ENCODE data around the gene ITIH6.
"Not testable (repeated sequence)": the region's sequence is repeated elsewhere in the genome, so short reads cannot be mapped to it uniquely, and the experiment has no call there.

Gene ITIH6

DNA sequence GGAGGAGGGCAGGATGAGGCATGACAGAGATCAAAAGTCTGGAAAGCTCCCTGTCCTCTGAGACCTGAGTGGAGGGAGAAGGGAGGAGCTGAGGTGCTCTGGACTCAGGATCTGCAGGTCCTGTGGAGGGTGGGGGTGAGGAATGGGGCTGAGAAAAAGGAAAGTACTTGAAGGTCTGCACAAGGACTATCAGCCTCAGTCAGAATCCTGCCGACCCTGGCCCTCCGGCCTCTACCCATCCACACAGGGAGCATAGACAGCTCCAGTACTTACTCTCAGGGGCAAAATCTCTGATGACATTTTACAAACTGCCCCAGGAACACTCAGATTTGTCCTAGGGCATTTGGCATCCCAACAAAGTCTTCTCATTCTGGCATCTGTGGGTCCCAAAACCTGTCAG is 991 bp upstream of the ITIH6 start:
- DNase-seq (ENCODE audit: low spot score) = no peak

DNA sequence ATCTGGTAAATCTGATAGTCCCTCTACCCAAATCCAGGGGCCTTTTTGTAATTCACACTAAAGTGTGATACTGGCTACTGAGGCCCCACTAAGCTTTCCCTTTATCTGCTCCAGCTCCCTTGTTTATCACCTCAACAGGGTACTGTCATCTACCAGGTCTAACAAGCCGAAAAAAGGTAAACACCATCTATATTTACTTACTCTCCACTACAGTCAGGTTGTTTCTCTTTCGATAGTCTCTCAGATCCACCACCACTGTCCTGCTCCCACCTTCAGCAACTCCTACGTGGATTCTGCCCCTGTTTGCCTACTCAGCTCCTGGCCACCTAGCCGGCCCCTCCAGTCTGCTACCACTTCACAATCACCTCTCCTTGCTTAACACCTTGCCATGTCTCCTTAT is 3.3 kb downstream of the ITIH6 start:
- DNase-seq (ENCODE audit: low spot score) = no peak

DNA sequence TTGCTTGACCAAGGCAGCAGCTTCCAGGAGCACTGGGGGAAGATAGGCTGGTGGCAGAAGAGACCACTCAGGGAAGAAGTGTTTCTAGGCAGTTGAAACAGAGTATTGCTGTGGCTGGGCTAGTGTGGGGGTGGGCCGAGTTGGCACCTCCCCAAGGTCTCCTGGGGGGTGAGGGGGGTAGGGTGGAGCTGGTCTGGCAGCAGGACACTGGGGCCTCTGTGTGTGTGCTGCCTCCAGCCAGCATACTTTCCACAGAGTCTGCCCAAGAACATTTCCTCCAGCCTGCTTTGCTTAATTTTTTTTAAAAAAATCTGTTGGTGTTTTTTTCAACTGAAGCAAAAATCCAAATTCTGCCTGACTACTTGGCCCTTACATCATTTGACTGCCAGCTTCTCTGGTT is 4.0 kb downstream of the ITIH6 start:
- no peak for DNase-seq (ENCODE audit: low spot score)

DNA sequence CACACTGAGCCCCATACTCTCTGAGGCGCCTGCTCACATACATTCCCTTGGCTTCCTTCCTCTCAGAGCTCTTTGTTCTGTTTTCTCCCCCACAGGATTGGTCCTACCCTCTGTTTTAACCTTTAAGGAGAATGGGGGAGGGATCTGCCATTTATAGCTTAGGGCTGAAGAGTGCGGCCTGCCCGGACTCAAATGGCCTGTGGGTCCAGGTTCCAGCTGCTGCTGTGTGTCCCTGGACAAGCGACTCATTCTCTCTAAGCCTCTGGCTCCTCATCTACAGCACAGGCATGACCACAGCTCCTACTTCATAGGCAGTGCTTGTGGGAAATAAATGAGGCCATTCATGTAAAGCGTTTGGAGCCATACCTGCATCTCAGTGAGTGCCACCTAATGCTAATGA is 8.7 kb downstream of the ITIH6 start:
- DNase-seq (ENCODE audit: low spot score) = not testable (repeated sequence)

DNA sequence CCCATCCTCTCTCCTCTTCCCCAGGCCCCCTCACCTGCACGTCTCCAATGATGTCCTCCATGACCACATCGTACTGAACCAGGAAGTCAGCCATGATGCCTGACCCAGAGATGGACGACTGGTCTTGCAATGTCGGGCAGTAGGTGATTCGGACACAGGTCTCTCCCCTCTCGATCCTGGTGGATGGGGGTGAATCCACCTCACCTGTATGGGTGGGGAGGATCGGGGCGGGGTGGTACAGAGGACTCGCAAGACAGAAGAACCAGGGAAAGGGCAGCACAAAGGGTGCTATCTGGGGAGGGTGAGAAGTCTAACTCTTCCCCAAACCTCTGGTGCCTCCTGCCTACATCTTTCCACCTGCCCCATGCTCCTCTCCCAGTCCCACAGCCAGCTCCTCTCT is 9.6 kb downstream of the ITIH6 start:
- no peak for DNase-seq (ENCODE audit: low spot score)

DNA sequence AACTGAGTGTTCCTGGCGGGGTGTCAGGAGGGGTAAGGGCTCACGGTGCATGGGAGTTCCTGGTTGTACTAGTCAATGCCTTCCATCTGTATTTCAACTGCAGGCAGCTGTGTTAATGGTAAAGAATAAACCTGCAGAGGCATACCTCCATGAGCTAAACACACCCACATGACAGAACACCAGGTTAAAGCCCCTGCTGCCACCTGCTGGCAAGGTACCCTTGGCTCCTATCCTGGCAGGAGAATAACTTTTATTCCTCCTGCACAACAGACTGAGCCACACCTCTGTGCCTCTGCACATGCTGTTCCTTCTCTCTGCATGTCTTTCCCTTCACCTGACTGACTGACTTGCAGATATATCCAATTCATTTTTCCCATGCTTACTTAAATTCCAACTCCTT is 11.1 kb downstream of the ITIH6 start:
- peak; percentile 9 for DNase-seq (ENCODE audit: low spot score)

DNA sequence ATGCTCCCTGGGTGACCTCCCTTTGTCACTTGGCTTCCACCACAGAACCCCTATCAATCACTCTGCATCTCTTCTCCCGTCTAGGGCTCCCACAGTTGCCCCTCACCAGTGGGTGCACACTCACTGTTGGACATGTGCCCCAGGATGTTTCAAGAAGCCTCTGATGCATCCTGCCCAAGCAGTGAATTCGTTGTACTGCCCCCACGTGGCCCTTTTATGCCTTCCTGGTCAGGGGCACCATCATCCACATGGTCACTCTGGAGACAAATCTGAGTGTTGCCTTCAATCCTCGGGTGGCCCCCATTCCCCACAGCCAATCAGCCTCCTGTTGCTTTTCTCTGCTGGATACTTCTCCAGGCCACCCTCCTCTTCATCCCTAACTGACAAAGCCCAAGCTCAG is 12.2 kb downstream of the ITIH6 start:
- DNase-seq (ENCODE audit: low spot score) = peak; percentile 2

DNA sequence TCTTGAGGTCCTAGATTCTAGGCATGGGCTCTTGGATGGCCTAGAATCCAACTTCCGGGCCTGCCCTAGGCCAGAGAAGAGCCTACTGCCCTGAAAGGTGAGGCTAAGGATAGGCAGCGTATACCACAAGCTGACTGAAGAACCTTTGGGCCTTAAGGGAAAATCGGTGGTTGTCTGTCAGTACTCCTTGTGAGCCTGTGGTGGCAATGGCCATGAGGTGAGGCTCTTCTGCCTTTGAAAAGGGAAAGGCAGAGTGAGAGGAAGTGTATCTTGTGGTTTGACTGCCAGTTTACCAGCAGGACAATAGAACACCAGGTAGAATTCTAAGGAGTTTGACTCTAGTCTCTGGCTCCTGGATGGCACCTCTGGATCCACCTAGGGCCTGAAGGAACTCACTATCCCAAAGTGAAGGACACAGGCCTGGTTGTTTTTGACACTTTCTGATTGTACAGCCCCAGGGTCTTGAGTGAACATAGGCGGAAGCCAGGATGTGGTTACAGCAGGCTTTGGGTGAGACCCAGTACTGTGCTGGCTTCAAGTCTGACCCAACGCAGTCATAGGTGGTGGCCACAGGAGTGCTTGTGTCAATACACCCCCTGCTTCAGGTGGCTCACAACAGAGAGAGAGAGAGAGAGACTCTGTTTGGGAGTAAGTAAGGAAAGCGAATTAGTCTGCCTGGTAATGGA is 20.9 kb downstream of the ITIH6 start:
- DNase-seq (ENCODE audit: low spot score) = no peak

DNA sequence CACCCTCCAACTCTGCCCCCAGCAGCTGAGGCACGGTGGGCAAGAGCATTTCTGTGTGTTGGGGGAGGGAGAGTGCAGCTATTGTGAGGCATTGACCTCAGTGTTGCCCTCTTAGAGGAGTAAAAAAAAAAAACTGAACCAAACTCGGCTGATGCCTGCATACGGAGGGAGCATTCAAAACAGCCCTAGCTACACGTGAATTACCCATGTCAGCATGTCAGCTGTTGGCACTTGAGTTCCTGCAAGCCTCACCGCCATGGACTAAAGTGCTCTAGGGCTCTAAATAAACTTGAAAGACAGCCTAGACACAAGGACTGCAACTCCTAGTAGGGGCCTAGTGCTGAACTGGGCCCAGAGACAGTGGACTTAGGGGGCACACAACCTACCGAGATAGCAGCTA is 22.0 kb downstream of the ITIH6 start:
- no peak for DNase-seq (ENCODE audit: low spot score)

DNA sequence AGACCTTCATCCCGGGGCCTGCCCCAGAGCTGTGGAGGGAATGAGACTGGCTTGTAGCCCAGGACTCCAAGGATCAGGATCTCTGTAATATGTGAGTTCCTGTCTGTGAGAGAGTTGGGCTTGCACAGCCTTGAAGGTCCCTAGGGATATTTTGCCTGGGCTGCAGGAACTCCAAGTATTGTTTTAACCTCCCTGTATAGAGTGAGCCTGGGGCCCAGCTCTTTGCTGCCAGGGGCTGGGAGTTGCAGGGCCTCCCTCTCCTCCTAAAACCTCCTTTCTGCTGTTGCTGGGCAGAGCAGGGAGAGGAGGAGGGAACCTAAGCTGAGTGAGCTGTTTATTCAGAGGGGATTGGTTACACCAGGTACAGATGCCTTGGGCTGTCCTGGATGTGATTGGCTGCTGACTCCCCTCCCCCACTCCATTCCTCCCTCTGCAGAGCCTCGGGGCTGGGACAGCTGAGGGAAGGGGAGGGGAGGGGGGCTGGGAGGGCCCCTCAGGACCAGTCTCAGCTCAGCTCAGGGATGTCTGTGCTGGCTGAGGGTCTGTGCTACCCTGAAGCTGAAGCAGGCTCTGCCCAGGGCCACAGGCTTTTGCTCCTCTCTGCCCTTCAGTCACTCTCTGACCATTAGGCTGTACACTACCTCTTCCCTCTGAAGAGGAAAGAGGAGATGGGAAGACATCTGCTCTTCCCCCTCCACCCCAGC is 23.5 kb downstream of the ITIH6 start:
- DNase-seq (ENCODE audit: low spot score) = not testable (repeated sequence)

DNA sequence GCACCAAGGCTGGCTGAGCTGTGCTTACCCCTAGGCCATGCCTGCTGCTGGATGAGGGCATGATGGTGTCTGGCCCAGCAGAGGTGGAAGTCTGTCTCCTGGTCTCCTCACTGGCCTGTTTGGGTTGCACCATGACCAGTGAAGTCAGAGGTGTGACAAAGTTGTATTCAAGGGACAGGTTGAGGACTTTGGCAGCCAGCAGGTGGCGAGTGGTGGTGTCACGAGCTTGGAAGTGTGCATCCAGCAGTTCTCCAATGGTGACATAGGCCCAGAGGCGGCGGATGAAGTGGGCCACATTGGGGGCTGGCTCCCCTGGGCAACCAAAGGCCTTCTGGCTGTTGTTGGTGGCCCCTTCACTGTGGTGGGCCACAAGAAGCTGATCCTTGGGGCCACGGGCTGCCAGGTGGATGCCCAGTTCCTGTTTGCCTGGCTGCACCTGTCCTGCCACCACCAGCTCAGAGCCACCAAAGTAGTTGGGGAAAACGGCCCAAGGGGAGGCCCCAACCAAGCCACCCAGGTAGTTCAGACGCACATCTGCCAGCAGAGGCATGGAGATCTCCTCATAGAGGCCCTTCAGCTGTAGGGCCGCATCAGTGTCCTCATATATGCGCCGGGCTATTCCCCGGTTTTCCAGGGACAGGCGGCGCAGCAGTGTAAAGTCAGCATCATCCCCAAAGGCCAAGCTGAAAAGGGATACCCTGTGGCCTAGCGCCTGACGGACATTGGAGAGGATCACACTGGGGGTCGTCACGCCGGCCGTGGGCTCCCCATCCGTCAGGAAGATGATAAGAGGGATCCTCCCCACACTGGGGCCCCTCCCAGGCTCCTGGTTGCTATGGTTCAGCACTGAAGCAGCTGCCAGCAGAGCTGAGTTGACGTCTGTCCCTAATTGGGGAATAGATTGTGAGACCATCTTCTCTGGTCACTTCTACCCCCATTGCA is 39.7 kb downstream of the ITIH6 start:
- peak; percentile 6 for DNase-seq (ENCODE audit: low spot score)

DNA sequence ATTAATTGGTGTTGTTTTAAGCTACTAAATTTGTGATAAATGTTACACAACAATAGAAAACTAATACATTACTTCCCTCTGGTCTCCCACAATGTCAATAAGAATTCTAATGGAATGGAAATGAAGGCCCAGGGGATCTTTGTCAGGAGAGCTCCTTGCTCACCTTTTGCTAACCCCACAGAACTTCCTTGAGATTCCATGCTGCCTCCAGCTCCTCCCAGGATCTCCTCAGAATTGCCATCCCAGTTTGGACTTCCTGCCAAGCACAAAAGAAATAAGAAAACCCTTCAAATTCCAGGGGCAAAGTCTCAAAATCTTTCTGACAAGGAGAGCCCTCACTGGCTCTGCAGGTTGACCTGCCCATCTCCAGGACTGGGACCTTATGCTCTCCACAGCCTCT is 43.2 kb downstream of the ITIH6 start:
- DNase-seq (ENCODE audit: low spot score) = no peak

DNA sequence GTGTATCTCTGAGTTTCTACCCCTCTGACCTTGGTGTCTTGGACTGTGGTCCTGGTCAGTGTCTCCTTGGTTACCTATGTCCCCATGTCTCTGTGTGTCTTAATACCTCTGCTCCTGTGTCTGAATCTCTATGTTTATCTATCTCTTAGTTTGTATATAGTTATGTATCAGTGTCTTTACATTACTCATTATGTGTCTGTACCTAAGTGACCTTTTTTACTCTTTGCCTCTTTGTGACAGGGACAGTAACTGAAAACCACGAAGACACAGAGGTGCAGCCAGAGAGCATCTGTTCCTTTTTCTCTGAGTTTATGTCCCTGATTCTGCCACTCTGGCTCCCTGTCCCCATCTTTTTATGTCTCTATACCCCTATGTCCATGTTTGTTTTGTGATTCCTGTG is 49.4 kb downstream of the ITIH6 start:
- DNase-seq (ENCODE audit: low spot score) = no peak

DNA sequence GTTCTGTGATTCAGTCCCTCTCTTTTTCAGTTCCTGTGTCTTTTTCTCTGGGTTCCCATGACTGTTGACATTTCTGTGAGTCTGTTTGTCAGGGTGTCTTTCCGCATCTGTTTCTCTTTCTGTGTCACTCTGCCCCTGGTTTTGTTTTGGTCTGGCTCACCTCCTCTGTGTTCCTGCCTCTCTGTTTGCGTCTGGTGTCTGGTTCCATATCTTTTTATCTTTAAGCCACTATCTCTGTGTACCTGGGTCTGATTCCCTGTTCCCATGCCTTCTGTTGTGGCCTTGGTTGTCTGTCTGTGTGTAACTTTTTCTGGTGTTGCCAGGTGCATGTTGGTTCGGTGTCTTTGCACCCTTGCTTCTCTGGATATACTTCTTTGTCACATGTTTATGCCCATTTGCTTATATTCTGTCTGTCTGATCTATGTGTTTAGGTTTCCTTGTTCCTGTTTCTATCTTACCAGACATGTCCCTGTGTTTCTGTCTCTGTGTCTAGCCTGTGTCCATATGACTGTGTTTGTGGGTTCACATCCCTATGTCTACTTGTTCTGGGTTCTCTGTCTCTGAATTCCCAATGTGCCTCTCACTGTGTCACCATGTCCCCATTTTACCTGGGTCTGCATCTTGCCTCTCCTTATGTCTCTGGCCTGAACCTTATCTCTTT is 50.2 kb downstream of the ITIH6 start:
- DNase-seq (ENCODE audit: low spot score) = no peak

DNA sequence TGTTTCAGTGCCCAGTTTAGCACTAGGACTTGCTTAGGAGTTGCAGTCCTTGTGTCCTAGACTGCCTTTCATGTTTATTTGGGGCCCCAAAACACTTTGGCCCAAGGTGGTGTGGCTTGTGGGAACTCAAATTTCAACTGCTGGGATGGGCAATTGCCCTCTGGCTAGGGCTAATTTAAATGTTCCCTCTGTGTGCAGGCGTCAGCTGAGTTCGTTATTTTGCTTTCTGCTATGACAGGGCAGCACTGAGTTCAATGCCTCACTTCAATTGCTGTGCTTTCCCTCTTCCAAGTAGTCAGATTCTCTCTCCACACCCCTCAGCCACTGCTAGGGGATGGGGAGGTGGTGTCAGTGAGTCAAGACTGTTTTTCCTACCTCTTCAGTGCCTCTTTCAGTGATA is 51.1 kb downstream of the ITIH6 start:
- DNase-seq (ENCODE audit: low spot score) = no peak

DNA sequence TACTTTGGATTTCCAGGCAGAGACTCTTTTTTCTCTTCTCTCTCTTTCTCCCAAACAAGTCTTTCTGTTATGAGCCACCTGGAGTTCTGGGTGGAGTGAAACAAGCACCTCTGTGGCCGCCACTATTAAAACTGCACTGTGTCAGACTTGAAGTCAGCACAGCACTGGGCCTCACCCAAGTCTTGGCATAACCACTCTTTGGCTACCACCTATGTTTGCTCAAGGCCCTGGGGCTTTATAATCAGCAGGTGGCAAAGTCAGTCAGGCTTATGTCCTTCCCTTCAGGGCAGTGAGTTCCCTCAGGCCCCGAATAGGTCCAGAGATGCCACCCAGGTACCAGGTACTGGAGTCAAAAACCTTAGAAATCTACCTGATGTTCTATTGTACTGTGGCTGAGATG is 52.4 kb downstream of the ITIH6 start:
- DNase-seq (ENCODE audit: low spot score) = no peak

DNA sequence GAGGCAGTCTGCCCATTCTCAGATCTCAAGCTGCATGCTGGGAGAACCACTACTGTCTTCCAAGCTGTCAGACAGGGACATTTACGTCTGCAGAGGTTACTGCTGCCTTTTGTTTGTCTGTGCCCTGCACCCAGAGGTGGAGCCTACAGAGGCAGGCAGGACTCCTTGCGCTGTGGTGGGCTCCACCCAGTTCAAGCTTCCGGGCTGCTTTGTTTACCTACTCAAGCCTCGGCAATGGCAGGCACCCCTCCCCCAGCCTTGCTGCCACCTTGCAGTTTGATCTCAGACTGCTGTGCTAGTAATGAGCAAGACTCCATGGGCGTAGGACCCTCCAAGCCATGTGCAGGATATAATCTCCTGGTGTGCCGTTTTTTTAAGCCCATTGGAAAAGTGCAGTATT is 59.5 kb downstream of the ITIH6 start:
- DNase-seq (ENCODE audit: low spot score) = not testable (repeated sequence)

DNA sequence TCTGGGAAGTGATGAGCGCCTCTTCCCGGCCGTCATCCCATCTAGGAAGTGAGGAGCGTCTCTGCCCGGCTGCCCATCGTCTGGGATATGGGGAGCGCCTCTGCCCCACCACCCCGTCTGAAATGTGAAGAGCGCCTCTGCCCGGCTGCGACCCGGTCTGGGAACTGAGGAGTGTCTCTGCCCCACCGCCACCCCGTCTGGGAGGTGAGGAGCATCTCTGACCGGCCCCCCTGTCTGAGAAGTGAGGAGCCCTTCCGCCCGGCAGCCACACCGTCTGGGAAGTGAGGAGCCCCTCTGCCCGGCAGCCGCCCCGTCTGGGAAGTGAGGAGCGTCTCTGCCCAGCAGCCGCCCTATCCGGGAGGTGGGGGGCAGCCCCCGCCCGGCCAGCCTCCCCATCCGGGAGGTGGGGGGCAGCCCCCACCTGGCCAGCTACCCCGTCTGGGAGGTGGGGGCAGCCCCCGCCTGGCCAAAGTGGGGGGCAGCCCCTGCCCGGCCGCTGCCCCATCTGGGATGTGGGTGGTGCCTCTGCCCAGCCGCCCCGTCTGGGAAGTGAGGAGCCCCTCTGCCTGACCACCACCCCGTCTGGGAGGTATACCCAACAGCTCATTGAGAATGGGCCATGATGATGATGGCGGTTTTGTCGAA is 61.6 kb downstream of the ITIH6 start:
- not testable (repeated sequence) for DNase-seq (ENCODE audit: low spot score)

DNA sequence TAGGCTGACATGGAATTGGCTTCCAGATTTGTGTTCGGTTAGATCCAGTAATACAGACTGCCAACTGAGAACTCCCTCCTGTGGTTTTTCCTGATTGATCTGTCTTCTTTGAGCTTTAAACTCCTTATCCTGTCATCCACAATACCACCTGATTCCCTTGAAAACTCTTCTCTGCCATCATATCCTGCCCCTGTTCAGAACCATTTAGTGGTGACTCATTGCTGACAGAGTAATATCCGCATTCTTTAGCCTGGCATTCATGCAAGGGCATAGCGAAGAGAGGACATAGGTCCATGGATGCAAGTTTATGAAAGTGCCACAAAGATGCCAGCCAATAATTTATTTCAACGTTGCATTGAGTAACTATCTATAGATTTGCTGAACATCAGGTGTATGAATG is 76.6 kb downstream of the ITIH6 start:
- DNase-seq (ENCODE audit: low spot score) = peak; percentile 74

DNA sequence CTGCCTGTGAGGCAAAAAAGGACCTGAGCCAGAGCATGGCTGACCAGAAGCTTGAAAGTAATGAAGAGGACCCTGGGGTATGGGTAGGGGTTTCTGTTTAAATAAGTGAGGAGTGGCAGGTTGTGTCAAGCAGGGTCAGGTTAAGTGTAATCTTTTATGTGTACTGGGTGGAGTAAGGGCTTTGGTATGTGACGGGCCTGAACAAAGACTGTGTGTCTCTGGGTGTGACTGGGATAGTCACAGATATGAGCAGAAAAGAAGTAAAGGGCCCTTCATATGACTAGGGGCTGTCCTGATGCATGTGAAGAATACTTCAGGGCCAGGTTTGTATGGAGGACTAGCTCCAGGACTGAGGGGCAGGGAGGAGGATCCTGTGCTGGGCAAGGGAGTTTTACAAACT is 82.4 kb downstream of the ITIH6 start:
- DNase-seq (ENCODE audit: low spot score) = peak; percentile 41

DNA sequence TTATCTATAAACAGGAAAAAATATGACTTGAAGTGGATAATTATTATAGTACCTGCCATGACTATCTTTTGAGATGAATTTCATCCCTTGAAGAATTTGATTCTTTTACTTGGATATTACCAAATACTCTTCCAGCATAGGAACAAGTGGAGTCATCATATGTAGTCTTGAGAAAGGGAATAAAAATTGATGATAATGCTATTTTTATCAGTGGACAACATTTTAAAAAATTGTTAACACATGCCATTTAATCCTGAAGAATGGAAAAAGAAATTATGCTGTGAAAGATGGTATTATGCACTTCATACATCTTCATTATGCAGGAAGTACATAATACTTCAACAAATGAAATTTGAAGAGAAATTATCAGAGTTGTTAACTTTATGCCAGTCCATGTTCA is 83.6 kb downstream of the ITIH6 start:
- DNase-seq (ENCODE audit: low spot score) = no peak

DNA sequence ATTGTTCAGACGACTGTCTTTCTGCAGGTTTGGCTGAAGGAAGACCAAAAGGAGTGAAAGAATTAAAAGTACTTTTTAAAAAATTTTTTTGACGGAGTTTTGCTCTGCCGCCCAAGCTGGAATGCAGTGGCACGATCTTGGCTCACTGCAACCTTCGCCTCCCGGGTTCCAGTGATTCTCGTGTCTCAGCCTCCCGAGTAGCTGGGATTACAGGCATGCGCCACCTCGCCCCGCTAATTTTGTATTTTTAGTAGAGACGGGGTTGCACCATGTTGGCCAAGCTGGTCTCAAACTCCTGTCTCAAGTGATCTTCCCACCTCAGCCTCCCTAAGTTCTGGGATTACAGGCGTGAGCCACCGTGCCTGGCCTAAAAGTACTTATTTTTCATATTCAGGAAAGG is 86.3 kb downstream of the ITIH6 start:
- DNase-seq (ENCODE audit: low spot score) = no peak

All from SW480 (cell line).